ENCODE results near the gene PRIM1.

The PRIM1 gene

DNA sequence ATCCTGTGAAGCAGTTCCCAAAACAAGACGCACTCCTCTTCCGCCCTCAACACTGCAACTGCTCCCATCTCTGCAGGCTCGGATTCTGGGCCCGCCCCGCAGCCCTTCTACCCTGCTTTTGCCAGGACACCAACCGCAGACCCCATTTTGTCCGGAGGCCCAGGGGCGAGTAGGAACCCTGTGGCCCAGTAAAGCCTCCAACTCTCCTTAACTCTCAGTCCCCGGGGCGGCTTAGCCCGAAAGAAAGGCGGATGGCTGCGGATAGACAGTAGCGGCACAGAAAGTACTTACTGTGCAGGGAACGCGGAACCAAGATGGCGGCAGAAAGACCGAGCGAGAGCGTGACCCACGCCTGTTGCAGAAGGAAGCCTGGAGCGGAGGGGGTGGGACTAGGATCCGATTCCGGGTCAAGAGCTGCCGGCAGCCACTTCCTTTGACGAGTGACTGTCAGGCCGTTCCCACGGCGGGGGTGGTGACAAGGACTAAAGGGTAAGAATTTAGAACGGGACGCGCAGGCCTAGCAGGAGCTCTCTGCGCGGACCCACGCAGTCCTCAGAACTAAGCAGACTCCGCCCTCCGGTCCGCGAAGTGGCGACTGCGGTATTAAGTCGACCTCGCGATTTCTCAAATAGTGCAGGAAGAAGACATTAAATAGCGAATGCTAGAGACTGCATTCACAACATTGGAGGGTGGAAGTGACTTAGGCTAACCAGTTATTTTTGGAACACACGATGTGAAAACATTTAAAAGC, 27.0 kb downstream of the PRIM1 start, which contains the start of gene NACA:
Gene NACA, minus strand, starts transcription at position 328 of the 751 bp plus-strand sequence. CDS start 778 bp downstream, outside the sequence.
- peak; percentile 96 for ATAC-seq
- no peak for TF ChIP-seq ISL1 (CRISPR knock-in tag; IDR thresholded peaks at IDR 0.05)
- peak; percentile 95 for TF ChIP-seq ZFP3 (CRISPR knock-in tag; IDR thresholded peaks at IDR 0.05)
- TF ChIP-seq SNAI2 (CRISPR knock-in tag; IDR thresholded peaks at IDR 0.05) = no peak
- peak; percentile 46; the same call in 1 of the 2 replicates for TF ChIP-seq GLIS3 (CRISPR knock-in tag; IDR thresholded peaks at IDR 0.05)
- TF ChIP-seq, protein P1, sequence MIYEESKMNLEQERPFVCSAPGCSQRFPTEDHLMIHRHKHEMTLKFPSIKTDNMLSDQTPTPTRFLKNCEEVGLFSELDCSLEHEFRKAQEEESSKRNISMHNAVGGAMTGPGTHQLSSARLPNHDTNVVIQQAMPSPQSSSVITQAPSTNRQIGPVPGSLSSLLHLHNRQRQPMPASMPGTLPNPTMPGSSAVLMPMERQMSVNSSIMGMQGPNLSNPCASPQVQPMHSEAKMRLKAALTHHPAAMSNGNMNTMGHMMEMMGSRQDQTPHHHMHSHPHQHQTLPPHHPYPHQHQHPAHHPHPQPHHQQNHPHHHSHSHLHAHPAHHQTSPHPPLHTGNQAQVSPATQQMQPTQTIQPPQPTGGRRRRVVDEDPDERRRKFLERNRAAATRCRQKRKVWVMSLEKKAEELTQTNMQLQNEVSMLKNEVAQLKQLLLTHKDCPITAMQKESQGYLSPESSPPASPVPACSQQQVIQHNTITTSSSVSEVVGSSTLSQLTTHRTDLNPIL (CRISPR knock-in tag; IDR thresholded peaks at IDR 0.05; ENCODE audit: low read depth) = 0 out of 2 replicates have a peak, but pooled peaks have one; percentile 12
- TF ChIP-seq ARNTL (CRISPR knock-in tag; IDR thresholded peaks at IDR 0.05; ENCODE audit: borderline replicate concordance, low read depth) = no peak
- TF ChIP-seq, protein P2, sequence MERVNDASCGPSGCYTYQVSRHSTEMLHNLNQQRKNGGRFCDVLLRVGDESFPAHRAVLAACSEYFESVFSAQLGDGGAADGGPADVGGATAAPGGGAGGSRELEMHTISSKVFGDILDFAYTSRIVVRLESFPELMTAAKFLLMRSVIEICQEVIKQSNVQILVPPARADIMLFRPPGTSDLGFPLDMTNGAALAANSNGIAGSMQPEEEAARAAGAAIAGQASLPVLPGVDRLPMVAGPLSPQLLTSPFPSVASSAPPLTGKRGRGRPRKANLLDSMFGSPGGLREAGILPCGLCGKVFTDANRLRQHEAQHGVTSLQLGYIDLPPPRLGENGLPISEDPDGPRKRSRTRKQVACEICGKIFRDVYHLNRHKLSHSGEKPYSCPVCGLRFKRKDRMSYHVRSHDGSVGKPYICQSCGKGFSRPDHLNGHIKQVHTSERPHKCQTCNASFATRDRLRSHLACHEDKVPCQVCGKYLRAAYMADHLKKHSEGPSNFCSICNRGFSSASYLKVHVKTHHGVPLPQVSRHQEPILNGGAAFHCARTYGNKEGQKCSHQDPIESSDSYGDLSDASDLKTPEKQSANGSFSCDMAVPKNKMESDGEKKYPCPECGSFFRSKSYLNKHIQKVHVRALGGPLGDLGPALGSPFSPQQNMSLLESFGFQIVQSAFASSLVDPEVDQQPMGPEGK (CRISPR knock-in tag; IDR thresholded peaks at IDR 0.05; ENCODE audit: borderline replicate concordance) = no peak
- TF ChIP-seq ZNF70 (CRISPR knock-in tag; IDR thresholded peaks at IDR 0.05) = 0 out of 2 replicates have a peak, but pooled peaks have one; percentile 13

DNA sequence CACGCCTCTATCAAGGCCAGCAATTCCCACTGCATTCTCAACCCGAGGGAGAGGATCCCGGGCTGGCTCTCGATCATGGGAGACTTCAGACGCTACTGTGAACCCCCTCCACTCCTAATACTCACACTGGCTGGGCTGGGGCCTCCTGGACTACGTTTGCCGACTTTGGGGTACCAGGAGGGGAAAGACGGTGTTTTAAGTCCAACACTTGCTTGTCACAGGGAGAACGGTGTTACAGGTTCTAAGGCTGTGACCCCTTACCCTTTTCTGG, 27.5 kb downstream of the PRIM1 start:
- TF ChIP-seq TCF4 (CRISPR knock-in tag; IDR thresholded peaks at IDR 0.05; ENCODE audit: borderline replicate concordance) (no peak), SNAI2 (CRISPR knock-in tag; IDR thresholded peaks at IDR 0.05) (no peak), PPARA (CRISPR knock-in tag; IDR thresholded peaks at IDR 0.05; ENCODE audit: borderline replicate concordance) (no peak), ZFP3 (CRISPR knock-in tag; IDR thresholded peaks at IDR 0.05) (no peak), RARB (CRISPR knock-in tag; IDR thresholded peaks at IDR 0.05) (no peak), CSDC2 (CRISPR knock-in tag; IDR thresholded peaks at IDR 0.05) (no peak)
- ATAC-seq = peak; percentile 10

DNA sequence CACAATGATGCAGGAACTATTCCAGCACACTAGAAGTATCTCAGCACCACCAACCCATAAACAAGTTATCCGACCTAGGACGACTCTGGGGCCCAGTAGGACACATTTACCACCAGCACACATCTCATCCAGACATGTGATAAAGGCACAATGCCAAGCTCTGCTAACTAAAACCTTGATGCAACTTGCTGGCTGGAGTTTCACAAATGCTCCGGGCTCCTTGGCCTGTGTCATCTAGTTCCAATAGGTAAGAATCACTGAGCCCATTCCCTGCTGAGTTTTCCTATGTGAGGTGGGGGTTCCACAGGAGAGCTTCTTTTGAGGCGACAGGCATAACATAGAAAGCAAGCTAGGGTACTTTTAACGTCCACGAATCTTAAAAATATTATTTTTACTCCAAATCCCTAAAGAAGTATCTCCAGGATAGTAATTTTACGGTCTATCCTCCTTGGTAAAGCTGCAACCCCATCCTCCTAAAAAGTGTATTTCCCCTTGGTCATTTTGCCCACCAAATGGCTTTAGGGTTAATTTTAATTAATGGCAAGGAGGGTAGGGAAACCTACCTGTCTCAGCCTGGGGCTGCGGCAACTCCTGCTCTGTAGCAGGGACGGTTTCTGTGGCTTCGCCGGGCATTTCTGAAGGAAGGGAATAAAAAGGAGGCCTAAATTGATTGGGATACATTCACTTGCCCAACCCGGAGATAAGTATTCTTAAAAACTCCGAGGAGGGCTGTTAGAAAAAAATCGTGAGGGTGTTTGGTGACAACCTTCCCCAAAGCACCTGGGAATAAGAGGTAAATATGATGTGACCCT, 28.0 kb downstream of the PRIM1 start:
- ATAC-seq = peak; percentile 7
- TF ChIP-seq PPARA (CRISPR knock-in tag; IDR thresholded peaks at IDR 0.05; ENCODE audit: borderline replicate concordance) = no peak
- TF ChIP-seq, protein P1 (CRISPR knock-in tag; IDR thresholded peaks at IDR 0.05; ENCODE audit: low read depth) = no peak
- TF ChIP-seq ZNF565 (CRISPR knock-in tag; conservative IDR thresholded peaks at IDR 0.05; ENCODE audit: low read depth) = no peak
- no peak for TF ChIP-seq ARNTL (CRISPR knock-in tag; IDR thresholded peaks at IDR 0.05; ENCODE audit: borderline replicate concordance, low read depth)
- no peak for TF ChIP-seq ZFP30 (CRISPR knock-in tag; IDR thresholded peaks at IDR 0.05)
- no peak for TF ChIP-seq ESRRG (CRISPR knock-in tag; IDR thresholded peaks at IDR 0.05)
- no peak for TF ChIP-seq ZFP3 (CRISPR knock-in tag; IDR thresholded peaks at IDR 0.05)
- no peak for TF ChIP-seq BACH2 (CRISPR knock-in tag; IDR thresholded peaks at IDR 0.05; ENCODE audit: borderline replicate concordance)
- no peak for TF ChIP-seq CSRNP3 (CRISPR knock-in tag; IDR thresholded peaks at IDR 0.05)
- TF ChIP-seq GLIS3 (CRISPR knock-in tag; IDR thresholded peaks at IDR 0.05) = no peak
- no peak for TF ChIP-seq CSDC2 (CRISPR knock-in tag; IDR thresholded peaks at IDR 0.05)
- TF ChIP-seq OSR1 (CRISPR knock-in tag; IDR thresholded peaks at IDR 0.05) = no peak
- TF ChIP-seq SNAI2 (CRISPR knock-in tag; IDR thresholded peaks at IDR 0.05) = no peak

- ATAC-seq = no peak
- TF ChIP-seq, protein P2 (CRISPR knock-in tag; IDR thresholded peaks at IDR 0.05; ENCODE audit: borderline replicate concordance) = no peak
- TF ChIP-seq ZC3H10 (CRISPR knock-in tag; IDR thresholded peaks at IDR 0.05) (no peak), POU6F1 (CRISPR knock-in tag; IDR thresholded peaks at IDR 0.05; ENCODE audit: borderline replicate concordance, low read depth) (no peak), CSDC2 (CRISPR knock-in tag; IDR thresholded peaks at IDR 0.05) (no peak), ISL1 (CRISPR knock-in tag; IDR thresholded peaks at IDR 0.05) (no peak), ZFP30 (CRISPR knock-in tag; IDR thresholded peaks at IDR 0.05) (no peak), RARB (CRISPR knock-in tag; IDR thresholded peaks at IDR 0.05) (no peak), PPARA (CRISPR knock-in tag; IDR thresholded peaks at IDR 0.05; ENCODE audit: borderline replicate concordance) (no peak), BACH2 (CRISPR knock-in tag; IDR thresholded peaks at IDR 0.05; ENCODE audit: borderline replicate concordance) (no peak), TOX (CRISPR knock-in tag; IDR thresholded peaks at IDR 0.05; ENCODE audit: borderline replicate concordance) (no peak), OSR1 (CRISPR knock-in tag; IDR thresholded peaks at IDR 0.05) (no peak), ZNF565 (CRISPR knock-in tag; conservative IDR thresholded peaks at IDR 0.05; ENCODE audit: low read depth) (no peak)
Observed at GRCh38 chr12:56723352-56723751, 28.8 kb downstream of the PRIM1 start.
